ENCODE measurements around the gene KCNJ15.

DNA sequence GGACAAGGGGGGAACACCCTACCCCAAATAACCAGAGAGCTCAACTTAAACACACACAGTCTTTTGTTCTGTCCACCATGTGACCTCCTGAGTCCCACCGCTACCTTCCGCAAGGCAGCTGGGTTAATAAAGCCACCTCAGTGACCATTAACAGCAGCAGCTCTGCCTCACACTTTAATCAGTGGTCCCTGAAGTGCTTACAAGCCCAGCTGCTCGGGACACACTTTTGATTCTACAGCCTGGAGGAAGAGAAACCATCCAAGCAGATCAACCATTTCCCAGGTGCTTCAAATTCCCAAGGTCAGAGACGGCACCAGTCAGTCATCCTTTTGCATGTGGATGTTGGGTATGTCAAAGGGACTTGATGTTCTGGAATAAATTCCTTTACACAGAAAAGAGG, 70.1 kb downstream of the KCNJ15 start:
- TF ChIP-seq, protein P1, sequence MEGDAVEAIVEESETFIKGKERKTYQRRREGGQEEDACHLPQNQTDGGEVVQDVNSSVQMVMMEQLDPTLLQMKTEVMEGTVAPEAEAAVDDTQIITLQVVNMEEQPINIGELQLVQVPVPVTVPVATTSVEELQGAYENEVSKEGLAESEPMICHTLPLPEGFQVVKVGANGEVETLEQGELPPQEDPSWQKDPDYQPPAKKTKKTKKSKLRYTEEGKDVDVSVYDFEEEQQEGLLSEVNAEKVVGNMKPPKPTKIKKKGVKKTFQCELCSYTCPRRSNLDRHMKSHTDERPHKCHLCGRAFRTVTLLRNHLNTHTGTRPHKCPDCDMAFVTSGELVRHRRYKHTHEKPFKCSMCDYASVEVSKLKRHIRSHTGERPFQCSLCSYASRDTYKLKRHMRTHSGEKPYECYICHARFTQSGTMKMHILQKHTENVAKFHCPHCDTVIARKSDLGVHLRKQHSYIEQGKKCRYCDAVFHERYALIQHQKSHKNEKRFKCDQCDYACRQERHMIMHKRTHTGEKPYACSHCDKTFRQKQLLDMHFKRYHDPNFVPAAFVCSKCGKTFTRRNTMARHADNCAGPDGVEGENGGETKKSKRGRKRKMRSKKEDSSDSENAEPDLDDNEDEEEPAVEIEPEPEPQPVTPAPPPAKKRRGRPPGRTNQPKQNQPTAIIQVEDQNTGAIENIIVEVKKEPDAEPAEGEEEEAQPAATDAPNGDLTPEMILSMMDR (IDR thresholded peaks at IDR 0.05) = no peak
- TF ChIP-seq POLR2A (IDR thresholded peaks at IDR 0.05) (no peak), POLR2AphosphoS5 (IDR thresholded peaks at IDR 0.05) (no peak)
